ENCODE measurements around the gene ITGAD. TPM values are rescaled to one million over a fixed set of nuclear protein-coding genes. Genes with fewer than 3 reads are reported as not detected.

Gene ITGAD
- total and polyA plus RNA-seq, 2 of the 8 experiments (the other 6 are each of a cell fraction or from before 2014, with no cell fraction given): 0.06 TPM; not detected in 1

DNA sequence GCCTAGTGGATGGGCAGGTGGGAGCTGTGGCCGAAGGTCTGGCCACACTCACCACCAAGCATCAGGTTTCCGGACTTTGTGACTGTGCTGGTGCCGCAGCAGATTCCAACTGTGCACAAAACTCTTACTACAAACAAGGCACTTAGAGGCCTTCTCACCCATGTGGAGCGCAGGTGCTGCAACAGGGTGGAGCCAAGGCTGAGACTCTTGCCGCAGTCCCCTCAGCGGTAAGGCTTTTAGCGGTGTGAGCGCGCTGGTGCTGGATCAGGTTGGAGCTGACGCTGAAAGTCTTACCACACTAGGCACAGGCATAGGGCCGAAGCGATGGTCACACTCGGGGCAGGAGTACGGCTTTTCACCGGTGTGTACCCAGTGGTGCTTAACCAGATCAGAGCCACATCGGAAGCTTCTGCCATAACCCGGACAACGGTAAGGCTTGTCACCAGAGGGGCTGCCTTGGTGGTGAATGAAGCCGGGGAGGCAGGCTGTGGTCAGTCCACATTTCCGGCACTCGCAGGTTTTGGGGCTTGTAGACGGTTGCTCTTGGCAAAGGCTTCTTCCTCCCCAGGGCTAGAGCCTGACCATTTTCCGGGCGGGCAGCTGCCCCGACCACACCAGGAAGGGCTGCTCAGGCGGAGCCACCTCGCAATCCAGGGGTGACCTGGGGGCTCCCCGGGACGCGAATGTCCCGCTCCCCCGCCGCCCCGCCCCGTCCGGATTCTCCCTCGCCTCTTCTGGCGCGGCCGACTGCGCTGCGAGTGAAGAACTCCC is 65.1 kb downstream of the ITGAD start (continued):
- TF ChIP-seq, protein P1, sequence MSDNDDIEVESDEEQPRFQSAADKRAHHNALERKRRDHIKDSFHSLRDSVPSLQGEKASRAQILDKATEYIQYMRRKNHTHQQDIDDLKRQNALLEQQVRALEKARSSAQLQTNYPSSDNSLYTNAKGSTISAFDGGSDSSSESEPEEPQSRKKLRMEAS (IDR thresholded peaks at IDR 0.05): peak; percentile 46; the same call in 1 of the 2 replicates

Data from H1 (cell line).